ENCODE measurements around the gene NBPF9.
"Not testable (repeated sequence)": the region's sequence is repeated elsewhere in the genome, so short reads cannot be mapped to it uniquely, and the experiment has no call there.

NBPF9 gene, protein sequence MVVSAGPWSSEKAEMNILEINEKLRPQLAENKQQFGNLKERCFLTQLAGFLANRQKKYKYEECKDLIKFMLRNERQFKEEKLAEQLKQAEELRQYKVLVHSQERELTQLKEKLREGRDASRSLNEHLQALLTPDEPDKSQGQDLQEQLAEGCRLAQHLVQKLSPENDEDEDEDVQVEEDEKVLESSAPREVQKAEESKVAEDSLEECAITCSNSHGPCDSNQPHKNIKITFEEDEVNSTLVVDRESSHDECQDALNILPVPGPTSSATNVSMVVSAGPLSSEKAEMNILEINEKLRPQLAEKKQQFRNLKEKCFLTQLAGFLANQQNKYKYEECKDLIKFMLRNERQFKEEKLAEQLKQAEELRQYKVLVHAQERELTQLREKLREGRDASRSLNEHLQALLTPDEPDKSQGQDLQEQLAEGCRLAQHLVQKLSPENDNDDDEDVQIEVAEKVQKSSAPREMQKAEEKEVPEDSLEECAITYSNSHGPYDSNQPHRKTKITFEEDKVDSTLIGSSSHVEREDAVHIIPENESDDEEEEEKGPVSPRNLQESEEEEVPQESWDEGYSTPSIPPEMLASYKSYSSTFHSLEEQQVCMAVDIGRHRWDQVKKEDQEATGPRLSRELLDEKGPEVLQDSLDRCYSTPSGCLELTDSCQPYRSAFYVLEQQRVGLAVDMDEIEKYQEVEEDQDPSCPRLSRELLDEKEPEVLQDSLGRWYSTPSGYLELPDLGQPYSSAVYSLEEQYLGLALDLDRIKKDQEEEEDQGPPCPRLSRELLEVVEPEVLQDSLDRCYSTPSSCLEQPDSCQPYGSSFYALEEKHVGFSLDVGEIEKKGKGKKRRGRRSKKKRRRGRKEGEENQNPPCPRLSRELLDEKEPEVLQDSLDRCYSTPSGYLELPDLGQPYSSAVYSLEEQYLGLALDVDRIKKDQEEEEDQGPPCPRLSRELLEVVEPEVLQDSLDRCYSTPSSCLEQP (N-terminal part only)

DNA sequence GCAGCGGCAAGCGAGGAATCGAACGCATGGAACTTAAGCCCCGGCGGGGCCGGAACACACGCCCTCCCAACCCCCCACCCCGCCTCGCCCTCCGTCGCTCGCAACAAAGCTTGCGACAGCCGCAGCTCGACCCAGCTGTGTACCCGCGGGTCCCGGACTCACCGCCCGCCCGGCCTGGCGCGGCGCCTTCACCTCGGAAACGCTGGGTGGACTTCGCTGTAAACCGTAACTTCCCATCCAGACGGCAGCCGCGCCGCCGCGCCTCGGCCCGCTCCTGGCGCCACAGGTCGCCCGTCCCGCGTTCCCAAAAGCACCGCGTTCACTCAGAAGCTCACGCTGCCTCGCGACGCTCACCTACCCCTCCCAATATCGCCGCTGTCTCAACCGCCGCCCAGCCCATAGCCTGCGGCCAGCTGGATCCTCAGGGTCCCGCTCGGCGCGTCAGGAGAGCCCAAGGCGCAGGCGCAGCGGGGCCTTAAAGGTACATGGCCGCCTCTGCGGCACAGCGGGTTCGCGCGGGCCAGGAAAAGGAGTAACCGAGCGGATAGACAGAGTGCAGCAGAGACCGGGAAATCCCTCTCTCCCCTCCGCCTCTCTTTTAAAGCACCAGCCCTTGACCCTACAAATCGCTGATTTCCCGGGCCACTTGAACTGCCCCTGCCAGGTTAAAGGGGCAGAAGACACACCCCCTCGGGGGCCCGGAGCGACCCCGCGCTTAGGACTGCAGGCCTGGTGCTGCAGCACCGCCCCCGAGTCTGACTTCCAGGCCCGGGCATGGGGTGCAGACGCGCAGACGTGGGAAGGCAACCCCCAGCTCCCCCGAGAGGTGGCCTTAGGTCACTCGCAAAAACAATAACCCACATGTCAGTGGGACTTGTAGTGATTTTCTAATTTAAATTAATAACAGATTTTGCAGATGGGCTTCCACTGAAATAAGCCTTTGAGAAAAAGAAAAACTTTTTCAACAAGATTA, at the start of gene NBPF9:
TSS of gene NBPF9 (minus strand) at position 443 of the 973 bp plus-strand sequence. CDS start 21,412 bp downstream, outside the sequence.
- peak; percentile 65 for DNase-seq

DNA sequence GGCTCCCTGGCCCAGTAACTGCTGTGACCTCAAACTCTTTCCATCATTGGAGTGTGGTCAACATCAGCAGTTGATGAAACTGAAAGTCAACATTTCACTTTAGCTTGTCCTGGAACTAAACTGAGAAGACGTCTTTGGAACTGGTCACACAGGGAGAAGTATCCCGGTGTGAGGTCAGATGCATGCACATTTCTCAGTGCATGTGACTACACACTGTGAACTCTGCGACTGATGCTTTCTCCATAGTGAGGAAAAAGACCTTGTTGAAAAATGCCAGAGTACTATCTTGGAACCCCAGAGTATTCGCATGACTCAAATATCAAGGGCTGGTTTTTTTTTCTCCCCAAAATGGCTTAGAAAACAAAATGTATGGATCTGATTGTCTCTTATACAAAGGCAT, 46.6 kb upstream of the NBPF9 start:
- DNase-seq: not testable (repeated sequence)

DNA sequence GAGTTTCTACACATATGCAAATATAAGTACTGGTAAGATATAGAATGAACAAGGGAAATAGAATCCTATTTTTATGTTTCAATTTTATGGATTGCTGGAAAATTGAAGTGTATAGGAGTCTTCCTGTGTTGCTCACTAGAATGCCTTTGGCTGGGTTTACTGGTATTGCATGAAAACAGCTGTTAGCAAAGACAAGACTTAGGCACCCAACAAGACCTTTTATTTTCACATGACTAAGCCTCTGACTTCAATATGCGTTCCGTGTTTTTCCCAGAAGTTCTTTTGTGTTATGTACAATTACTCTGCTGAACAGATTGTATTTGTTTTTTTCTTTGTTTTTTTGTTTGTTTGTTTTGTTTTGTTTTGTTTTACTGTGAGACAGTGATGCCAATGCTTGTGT, 34.2 kb upstream of the NBPF9 start:
- DNase-seq: not testable (repeated sequence)

DNA sequence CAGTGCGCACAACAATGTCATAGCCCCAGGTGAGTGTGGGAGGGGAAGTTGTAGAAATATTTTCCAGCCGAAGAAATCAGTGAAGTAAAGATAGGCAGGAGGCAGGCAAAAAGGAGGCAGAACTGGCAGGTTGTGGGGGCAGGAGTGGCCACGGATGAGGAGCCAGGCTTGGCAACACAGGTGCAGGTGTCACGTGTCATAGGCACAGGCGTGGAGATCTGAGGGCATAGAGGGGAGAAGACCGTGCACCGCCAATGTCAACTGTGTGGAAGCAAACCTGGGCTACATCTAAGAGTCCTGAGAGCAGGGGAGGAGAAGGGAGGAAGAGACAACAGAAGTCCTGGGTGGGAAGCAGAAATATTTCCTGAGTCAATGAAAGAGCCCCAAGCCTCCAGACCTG, 27.6 kb upstream of the NBPF9 start:
- DNase-seq: not testable (repeated sequence)

DNA sequence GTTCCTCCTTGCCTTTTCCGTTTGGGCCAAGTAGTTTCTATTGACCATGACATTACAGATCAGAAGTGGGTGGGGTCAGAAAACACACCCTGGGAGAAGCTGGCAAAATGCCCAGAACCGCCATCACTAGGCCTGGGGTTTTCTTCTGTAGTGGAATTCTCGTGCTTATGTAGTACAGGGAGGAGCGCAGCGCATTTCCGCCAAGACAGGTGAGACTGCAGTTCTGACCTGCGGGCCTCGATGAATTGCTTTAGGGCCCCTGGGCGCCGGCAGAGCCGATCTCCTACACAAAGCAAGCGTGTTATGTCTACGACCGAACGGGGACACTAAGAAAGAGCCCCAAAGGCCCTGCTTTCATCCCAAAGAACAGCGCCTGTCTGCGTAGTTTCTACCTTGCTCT, 25.9 kb upstream of the NBPF9 start:
- not testable (repeated sequence) for DNase-seq

DNA sequence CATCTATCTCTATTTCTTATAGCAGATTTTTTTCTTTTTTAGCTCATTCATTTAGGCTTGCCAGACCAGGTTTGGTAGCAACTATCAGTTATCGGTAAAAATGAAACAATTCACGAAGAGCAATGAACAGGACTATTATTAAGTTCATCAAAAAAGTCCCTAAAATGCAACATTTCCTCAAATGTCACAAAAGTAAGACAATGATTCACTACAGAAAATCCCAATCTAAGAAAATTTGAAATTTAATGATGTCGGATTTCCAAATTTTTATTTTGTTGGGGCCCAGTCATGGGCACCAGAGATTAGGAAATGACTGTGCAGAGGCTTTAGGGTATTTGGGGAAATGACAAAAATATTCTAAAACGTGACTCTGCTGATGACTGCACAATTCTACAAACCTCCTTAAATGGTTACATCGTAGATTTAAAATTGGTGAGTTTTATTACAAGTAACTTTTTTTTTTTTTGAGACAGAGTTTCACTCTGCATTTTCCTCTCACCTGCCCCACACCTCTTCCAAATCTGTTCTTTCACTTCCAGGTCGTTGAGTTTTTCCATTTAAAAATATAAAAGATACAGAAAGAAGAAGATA, 23.3 kb upstream of the NBPF9 start:
- not testable (repeated sequence) for DNase-seq

DNA sequence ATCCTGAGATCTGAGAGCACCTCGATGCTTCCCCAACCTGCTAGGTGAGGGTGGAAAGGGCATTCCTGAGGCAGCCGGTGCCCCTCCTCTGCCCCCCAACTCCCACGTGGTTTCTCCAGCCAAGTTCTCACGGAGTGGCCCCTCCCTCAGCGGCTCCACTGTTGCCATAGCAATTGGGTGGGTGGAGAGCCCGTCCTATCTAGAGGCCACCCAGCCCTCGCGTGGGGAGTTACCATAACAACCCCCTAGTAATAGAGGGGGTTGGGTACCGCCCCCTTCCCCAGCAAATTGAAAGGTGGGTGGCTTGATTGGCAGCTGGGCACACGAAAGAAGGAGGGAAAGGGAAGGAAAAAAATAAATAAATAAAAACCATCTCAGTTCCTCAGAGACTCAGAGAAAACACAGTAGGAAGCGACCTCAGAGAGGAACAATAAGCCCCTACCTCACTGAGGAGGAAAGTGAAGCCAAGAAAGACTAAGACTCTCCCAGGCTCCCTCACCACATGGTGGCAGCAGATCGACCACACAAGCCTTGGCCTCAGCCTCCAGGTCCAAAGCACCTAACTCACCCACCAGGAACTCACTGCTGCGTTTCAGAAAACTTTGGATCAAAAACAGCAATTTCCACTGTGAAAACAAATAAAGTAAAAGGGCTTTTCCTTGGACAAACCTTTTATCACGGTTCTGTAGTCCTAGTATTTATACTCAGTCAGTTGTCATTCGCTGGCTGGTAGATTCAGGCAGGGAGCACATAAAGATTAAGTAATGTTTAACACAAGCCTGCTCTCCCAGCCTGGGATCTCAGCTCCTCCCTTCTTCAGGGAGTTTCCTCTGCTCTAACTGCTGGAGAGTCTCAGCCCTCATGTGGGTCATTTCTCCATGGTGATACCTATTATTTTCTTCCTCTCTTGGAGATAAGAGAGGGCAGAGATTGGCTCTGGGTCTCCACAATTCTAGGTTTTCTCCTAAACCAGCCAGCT, 20.9 kb upstream of the NBPF9 start:
- peak; percentile 73 for DNase-seq

DNA sequence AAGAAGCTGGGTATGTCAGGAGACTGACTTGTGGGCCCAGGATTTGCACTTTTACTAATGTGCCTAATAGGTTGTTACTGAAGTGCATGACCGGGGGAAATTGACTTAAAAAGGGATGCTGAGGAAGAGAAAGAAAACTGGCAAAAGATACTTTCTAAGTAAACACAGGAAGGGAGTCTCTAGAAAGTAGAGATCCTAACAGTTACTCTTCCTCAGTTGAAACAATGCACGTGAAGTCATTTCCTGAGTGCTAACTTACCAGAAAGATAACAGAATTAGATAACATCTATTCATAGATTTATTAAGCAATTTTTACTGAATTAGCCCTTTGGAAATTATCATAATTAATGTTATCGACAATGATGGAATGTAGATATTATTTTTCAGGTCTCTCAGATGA, 9.5 kb upstream of the NBPF9 start:
- DNase-seq: not testable (repeated sequence)

DNA sequence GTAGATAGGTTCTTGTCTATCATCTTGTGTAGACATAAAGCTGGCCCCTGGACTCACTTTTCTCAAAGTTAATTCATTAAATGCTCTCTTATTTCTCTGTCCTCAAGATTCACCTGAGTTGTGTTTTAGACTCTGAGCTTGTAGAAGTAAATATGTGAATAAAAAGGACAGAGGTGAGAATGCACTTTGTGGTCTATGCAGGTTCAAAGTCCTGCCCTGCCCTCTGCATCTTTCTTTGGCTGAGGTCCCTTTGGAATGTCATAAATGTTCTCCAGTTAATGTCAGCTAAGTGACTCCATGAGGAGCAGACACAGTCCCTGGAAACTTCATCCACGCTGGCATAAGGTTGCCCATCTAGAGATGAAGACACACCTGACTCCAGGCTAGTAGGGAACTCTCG, 7.0 kb upstream of the NBPF9 start:
- DNase-seq: not testable (repeated sequence)

DNA sequence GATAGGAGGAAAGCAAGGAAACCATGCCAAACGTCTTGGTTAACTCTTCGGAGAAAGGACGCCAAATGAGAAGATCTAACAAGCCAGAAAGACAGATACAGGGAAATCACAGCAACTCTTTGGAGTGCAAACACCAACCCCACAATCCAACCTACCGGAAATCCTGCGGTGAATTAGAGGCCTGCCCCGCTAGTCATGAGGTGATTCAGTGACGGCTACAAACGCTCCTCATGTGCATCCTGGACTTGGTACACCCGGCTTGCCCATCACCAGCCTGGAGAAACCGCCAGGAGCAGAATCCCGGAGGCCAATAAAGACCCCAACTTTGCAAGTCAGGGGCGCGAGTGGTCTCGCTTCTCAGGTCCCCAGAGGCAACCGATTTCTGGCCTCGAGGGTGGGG, 777 bp downstream of the NBPF9 start:
- not testable (repeated sequence) for DNase-seq

DNA sequence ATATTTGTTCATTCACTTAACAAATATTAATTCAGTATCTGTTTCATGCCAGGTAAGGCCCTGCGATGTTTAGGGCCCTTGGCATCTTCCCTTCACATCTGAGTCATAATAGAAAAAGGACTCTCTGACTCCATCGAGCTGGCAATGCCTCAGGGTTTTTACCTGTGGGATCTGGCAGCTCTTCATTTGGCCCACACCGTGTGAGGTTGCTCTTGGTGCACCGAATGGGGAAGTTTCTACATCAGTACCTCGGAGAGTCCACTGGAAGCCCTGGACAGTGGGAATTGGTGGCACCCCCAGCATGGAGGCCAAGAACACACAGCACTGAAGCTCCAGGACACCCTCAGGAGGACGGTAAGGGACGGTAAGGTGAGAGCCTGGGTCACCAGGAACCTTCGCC, 5.1 kb downstream of the NBPF9 start:
- DNase-seq: not testable (repeated sequence)

DNA sequence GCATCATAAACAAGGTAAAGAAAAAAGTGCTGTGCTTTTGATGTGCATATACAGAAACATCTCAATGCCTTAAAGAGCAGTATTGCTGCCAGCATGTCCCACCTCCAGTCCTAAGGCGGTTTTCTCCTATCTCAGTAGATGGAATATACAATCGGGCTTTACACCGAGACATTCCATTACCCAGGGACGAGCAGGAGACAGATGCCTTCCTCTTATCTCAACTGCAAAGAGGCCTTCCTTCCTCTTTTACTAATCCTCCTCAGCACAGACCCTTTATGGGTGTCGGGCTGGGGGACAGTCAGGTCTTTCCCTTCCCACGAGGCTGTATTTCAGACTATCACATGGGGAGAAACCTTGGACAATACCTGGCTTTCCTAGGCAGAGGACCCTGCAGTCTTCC, 10.2 kb downstream of the NBPF9 start:
- DNase-seq: not testable (repeated sequence)

DNA sequence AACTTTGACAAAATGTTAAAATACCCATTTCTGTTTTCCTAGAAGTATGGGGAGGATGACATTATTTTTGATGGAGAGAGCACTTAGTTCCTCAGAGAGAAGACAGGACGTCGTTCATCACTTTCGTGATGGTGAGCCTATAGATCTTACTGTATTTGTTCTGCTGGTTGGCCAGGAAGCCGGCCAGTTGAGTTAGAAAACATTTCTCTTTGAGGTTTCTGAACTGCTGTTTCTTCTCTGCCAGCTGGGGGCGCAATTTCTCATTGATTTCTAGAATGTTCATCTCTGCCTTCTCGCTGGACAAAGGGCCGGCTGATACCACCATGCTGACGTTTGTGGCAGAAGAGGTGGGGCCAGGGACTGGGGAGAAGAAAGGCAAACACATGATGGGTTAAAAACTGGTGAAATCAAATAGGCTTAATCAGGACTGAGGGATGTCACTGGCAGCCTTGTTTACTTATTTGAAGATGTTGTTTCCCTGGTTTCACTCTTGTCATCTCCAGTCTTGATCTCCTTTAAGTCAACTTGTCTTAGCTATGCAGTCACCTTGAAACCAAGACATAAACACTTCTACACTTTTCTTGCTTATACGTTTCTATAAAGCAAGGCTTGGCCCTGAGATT, 27.7 kb downstream of the NBPF9 start:
- not testable (repeated sequence) for DNase-seq

DNA sequence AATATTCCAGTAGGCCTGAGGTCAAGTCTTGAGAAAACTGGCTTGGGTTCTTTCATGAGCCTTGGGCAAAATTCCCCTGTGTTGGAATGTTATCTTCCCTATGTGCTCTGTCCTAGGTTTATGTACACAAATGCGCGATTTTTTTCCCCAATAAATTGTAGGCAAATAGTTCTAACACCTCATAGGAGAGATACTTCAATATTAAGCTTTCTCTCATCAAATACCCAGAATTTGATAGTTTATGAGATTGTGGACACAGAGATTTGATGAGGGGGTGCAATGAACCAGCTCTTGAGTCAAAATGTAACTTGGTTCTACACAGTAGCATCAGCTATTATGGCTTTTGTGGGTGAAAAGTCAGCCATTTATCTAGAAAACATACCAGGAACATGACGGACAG, 38.7 kb downstream of the NBPF9 start:
- DNase-seq: not testable (repeated sequence)

DNA sequence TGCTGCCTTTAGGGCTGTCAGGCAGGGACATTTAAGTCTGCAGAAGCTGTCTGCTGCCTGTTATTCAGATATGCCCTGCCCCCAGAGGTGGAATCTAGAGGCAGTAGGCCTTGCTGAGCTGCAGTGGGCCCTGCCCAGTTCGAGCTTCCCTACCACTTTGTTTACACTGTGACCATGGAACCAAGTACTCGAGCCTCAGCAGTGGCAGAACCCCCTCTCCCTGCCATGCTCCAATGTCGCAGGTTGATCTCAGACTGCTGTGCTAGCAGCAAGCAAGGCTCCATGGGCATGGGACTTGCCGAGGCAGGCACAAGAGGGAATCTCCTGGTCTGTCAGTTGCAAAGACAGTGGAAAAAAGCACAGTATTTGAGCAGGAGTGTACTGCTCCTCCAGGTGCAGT, 60.3 kb downstream of the NBPF9 start:
- DNase-seq: not testable (repeated sequence)

DNA sequence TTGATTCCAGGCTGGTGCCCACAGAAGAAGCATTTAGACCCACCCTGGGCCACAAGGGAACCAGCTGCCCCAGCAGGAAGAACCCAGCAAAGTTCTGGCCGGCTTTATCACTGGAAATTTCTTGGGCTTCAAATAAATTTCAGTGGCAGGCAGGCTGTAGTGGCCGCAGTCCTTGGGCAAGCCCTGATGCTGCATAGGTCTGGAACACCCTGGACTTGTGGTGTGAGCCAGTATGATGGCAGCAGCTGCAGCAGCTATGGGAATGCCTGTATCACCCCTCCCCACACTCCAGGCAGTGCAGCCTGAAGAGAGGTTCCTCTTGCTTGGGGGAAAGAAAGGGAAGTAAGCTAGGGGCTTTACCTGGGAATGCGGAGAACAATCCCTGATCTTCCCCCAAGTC, 69.4 kb downstream of the NBPF9 start:
- DNase-seq: not testable (repeated sequence)

DNA sequence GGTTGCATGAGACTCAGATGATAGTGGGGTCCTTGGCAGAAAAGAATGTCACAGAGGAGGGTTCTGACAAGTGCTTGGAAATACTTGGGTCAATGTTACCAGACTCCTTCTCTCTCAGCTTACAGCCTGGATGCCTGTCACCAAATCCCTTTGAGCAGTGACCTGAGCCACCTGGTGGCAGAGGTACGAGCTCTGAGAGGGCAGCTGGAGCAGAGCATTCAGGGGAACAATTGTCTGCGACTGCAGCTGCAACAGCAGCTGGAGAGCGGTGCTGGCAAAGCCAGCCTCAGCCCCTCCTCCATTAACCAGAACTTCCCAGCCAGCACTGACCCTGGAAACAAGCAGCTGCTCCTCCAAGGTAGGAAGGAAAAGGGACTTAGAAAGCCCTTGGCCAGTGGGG, 79.0 kb downstream of the NBPF9 start:
- not testable (repeated sequence) for DNase-seq

DNA sequence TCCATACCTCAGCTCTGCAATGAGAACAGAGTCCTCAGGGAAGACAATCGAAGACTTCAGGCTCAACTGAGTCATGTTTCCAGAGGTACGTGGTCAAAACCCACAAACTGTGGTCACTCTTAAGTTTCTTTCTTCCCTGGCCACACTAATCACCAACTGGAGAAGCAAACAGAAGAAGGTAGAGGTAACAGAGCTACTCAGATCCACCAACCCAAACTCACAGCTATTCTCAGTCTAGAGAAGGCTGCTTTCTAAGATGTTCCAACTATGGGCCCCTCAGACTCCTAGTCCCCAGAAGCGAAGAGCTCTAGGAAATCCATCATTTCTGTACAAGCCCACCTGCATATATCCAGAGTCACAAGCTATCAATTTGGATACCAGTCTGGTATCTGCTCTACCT, 84.8 kb downstream of the NBPF9 start:
- DNase-seq: not testable (repeated sequence)

DNA sequence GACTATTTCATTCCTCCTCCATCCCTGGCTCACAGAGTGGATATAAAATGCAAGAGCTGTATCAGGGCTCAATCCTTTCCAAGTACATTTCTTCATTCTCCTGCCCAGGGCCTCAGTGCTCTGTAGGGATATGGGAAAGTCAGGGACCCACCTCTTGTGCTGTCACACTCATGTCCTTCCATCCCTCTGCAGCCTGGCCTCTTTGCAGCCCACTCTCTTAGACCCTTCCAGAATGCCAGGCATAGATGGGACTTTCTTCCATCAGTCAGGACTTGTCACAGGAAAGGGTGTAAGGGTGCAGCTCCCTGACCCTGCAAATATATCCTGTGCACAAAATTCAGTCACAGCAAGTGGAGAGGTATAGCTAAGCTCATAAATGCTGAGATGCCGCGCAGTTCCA, 86.7 kb downstream of the NBPF9 start:
- not testable (repeated sequence) for DNase-seq

DNA sequence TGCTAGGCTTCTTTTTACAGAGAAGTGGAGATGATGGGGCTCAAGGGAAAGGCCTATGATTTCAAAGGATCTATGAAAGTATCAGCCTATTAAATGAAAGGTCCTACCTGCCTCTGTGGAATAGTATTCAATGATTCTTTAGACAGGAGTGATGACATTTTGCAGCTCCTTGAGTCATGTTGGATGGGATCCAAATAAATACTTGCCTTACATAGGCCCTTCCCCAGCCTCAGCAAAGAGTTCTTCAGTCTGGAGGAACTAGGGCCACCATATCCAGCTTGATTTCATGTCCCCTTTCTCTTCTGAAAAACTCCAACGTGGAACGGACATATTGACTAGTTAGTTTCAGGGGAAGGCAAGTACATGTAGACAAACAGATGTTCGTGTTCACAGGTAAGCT, 87.8 kb downstream of the NBPF9 start:
- DNase-seq: not testable (repeated sequence)
